Activated naive CD4-positive, alpha-beta T cell treated with anti-CD3 and anti-CD28 coated beads, Interleukin-2, amount 10 ng/mL, durations not matched to agents 5 hours and 36 hours (primary cell): ENCODE measurements around the gene PAK5. TPM values are rescaled to one million over a fixed set of nuclear protein-coding genes. Genes with fewer than 3 reads are reported as not detected.

Experiments used
- total RNA-seq, 2 experiments: library from RNA; stranded (reverse); gene quantifications; one replicate each; pipeline ENCODE4 v1.2.3, GENCODE V29; 2021

PAK5 gene
- not detected for total RNA-seq

GRCh38 chr20:9838378-9839295, at the start of gene PAK5:
Gene PAK5 (minus strand): TSS chr20:9839076. CDS start chr20:9644328, 194,748 bp downstream.

GRCh38 chr20:9514461-9515213, 324.2 kb downstream of the PAK5 start, which contains the start of gene LAMP5:
Gene LAMP5 (plus strand): TSS chr20:9514590. CDS start chr20:9514853, 263 bp downstream.

Other genes with a start within 250 kb of the PAK5 start
- 1 to 10 TPM; 6.5 to 6.9 TPM for gene ANKEF1, start 195.9 kb upstream of the PAK5 start, total RNA-seq